ENCODE data around the gene HLA-B. TPM values are rescaled to one million over a fixed set of nuclear protein-coding genes. Genes with fewer than 3 reads are reported as not detected.

Gene HLA-B
- total RNA-seq, 1 donor from 2014 or later, result 16.2 TPM

DNA sequence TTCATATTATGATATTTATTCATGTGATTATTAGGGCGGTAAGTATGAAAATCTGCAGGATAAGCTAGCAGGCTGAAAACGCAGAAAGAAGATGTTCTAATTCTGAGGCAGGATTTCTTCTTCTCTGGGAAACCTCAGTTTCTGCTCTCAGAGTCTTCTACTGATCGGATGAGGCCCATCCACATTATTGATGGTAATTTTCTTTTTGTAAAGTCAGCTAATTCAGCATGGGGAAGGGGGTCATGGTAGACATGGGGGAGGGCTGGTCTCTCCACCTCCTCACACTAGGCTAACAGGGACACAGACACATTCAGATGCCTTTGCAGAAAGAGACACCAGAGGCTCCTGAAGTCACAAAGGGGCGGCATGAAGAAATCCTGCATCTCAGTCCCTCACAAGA lies 24.7 kb upstream of the HLA-B start:
- no peak overlapping the region for H3K9ac ChIP-seq
- H3K27ac Mint-ChIP-seq, result no peak overlapping the region
- H3K27me3 ChIP-seq, result no peaks in the 10 kb centered on the region
- peaks cover 13% of the 10 kb centered on the region for H3K27me3 Mint-ChIP-seq (ENCODE audit: insufficient read depth, low read depth)
- peaks cover 2% of the 10 kb centered on the region for H3K9me3 Mint-ChIP-seq
- no peak overlapping the region for H3K4me3 Mint-ChIP-seq
- TF ChIP-seq, protein P1, sequence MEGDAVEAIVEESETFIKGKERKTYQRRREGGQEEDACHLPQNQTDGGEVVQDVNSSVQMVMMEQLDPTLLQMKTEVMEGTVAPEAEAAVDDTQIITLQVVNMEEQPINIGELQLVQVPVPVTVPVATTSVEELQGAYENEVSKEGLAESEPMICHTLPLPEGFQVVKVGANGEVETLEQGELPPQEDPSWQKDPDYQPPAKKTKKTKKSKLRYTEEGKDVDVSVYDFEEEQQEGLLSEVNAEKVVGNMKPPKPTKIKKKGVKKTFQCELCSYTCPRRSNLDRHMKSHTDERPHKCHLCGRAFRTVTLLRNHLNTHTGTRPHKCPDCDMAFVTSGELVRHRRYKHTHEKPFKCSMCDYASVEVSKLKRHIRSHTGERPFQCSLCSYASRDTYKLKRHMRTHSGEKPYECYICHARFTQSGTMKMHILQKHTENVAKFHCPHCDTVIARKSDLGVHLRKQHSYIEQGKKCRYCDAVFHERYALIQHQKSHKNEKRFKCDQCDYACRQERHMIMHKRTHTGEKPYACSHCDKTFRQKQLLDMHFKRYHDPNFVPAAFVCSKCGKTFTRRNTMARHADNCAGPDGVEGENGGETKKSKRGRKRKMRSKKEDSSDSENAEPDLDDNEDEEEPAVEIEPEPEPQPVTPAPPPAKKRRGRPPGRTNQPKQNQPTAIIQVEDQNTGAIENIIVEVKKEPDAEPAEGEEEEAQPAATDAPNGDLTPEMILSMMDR (IDR thresholded peaks at IDR 0.05), result no peak
- TF ChIP-seq EZH2phosphoT487 (IDR thresholded peaks at IDR 0.05) (no peak), EZH2 (IDR thresholded peaks at IDR 0.05) (no peak)
- peaks cover 24% of the 10 kb centered on the region for H3K4me1 Mint-ChIP-seq
- no peaks in the 10 kb centered on the region for H3K4me1 ChIP-seq
- H3K79me2 ChIP-seq (ENCODE audit: low read depth), result no peaks in the 10 kb centered on the region
- H3K27ac ChIP-seq, result no peak overlapping the region
- H3K4me3 ChIP-seq, result no peak overlapping the region
- H3F3A ChIP-seq (ENCODE audit: low read depth), result no peaks in the 10 kb centered on the region
- no peak overlapping the region for H3K4me2 ChIP-seq
- no peaks in the 10 kb centered on the region for H4K20me1 ChIP-seq (ENCODE audit: low read depth)
- no peaks in the 10 kb centered on the region for H3K36me3 ChIP-seq
- no peaks in the 10 kb centered on the region for H3K36me3 Mint-ChIP-seq
- H2AFZ ChIP-seq (replicated peaks), result no peak overlapping the region
- no peaks in the 10 kb centered on the region for H3K9me3 ChIP-seq (ENCODE audit: low read depth)
- no peak for DNase-seq (ENCODE audit: low spot score)

DNA sequence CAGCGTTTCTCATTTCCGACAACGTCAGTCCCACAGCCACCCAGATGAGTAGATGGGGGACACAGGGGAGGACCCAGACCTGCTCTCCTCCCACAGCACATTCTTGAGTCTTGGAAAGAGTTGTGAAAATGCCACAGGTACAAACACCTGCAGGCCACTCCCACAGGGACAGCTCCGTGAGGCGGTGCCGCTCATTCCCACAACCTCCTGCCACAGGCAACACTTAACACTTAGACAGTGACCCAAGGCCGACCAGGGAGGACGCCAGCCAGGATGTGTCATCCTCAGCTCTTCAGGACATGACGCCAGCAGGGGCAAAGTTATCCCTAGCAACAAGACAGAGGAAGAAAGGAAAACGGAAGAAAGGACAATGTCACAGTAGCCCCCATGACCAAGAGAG lies 22.9 kb upstream of the HLA-B start:
- no peak overlapping the region for H3K4me3 Mint-ChIP-seq
- no peaks in the 10 kb centered on the region for H3K79me2 ChIP-seq (ENCODE audit: low read depth)
- TF ChIP-seq, protein P1 (IDR thresholded peaks at IDR 0.05), result no peak
- TF ChIP-seq EZH2phosphoT487 (IDR thresholded peaks at IDR 0.05), result no peak
- TF ChIP-seq EZH2 (IDR thresholded peaks at IDR 0.05), result no peak
- no peaks in the 10 kb centered on the region for H3K4me1 ChIP-seq
- H4K20me1 ChIP-seq (ENCODE audit: low read depth), result no peaks in the 10 kb centered on the region
- H3K36me3 Mint-ChIP-seq, result no peaks in the 10 kb centered on the region
- H3K27me3 ChIP-seq, result no peaks in the 10 kb centered on the region
- H3K27ac Mint-ChIP-seq, result no peak overlapping the region
- H3K27ac ChIP-seq, result no peak overlapping the region
- H3K9me3 ChIP-seq (ENCODE audit: low read depth), result no peaks in the 10 kb centered on the region
- H3F3A ChIP-seq (ENCODE audit: low read depth), result no peaks in the 10 kb centered on the region
- DNase-seq (ENCODE audit: low spot score), result no peak
- H3K4me3 ChIP-seq, result no peak overlapping the region
- H2AFZ ChIP-seq (replicated peaks), result no peak overlapping the region
- H3K9ac ChIP-seq, result no peak overlapping the region
- H3K4me2 ChIP-seq, result no peak overlapping the region
- peaks cover 12% of the 10 kb centered on the region for H3K4me1 Mint-ChIP-seq
- H3K36me3 ChIP-seq, result no peaks in the 10 kb centered on the region
- peaks cover 2% of the 10 kb centered on the region for H3K9me3 Mint-ChIP-seq
- peaks cover 9% of the 10 kb centered on the region for H3K27me3 Mint-ChIP-seq (ENCODE audit: insufficient read depth, low read depth)

DNA sequence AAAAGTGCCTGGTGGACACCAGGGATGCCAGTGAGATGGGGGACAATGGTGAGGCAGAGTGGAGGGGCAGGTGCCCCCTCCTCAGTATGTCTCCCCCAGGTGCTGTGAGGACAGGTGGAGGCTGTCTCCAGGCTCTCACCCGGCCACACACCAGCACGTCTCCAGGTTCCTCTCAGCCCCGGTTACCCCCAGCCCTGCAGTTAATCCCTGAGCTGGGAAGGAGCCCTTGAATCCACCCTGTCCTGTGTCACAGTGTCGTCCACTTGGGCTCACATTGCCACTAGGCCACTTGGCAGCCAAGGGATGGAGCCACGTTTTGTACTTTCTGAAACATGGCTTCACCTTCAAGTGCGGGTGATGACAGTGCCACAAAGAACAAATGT lies 21.7 kb upstream of the HLA-B start:
- no peaks in the 10 kb centered on the region for H3F3A ChIP-seq (ENCODE audit: low read depth)
- Mint-ChIP-seq H3K27ac (no peak overlapping the region), H3K9me3 (no peaks in the 10 kb centered on the region), H3K27me3 (ENCODE audit: insufficient read depth, low read depth) (peaks cover 3% of the 10 kb centered on the region), H3K4me3 (no peak overlapping the region), H3K36me3 (no peaks in the 10 kb centered on the region), H3K4me1 (peaks cover 9% of the 10 kb centered on the region)
- no peaks in the 10 kb centered on the region for H4K20me1 ChIP-seq (ENCODE audit: low read depth)
- no peak overlapping the region for H3K27ac ChIP-seq
- no peak for DNase-seq (ENCODE audit: low spot score)
- no peaks in the 10 kb centered on the region for H3K9me3 ChIP-seq (ENCODE audit: low read depth)
- H3K27me3 ChIP-seq, result no peaks in the 10 kb centered on the region
- H3K4me3 ChIP-seq, result no peak overlapping the region
- no peaks in the 10 kb centered on the region for H3K36me3 ChIP-seq
- H3K79me2 ChIP-seq (ENCODE audit: low read depth), result no peaks in the 10 kb centered on the region
- no peaks in the 10 kb centered on the region for H3K4me1 ChIP-seq
- TF ChIP-seq, protein P1 (IDR thresholded peaks at IDR 0.05), result no peak
- TF ChIP-seq EZH2 (IDR thresholded peaks at IDR 0.05) (no peak), EZH2phosphoT487 (IDR thresholded peaks at IDR 0.05) (no peak)
- no peak overlapping the region for H2AFZ ChIP-seq (replicated peaks)
- H3K9ac ChIP-seq, result no peak overlapping the region
- no peak overlapping the region for H3K4me2 ChIP-seq

Data from neural progenitor cell (in vitro differentiated cells).